COR-L47 (cell line): ENCODE measurements around the gene RAD51B.

Experiments
- DNase-seq: peaks from one replicate; lab custom pipeline; 2025; lab: John Stamatoyannopoulos, UW

RAD51B gene

GRCh38 chr14:68672609-68673285 lies 853.2 kb downstream of the RAD51B start:
- no peak for DNase-seq

- DNase-seq, result no peak
Measured at GRCh38 chr14:68673464-68673863, 853.9 kb downstream of the RAD51B start.

- DNase-seq, result no peak
Measured at GRCh38 chr14:68674538-68675232, 855.1 kb downstream of the RAD51B start.

- no peak for DNase-seq
Measured at GRCh38 chr14:68675233-68675577, 855.6 kb downstream of the RAD51B start.

- DNase-seq, result peak; percentile 85
Measured at GRCh38 chr14:68676511-68676943, 856.9 kb downstream of the RAD51B start.

GRCh38 chr14:68677476-68677875 lies 857.9 kb downstream of the RAD51B start:
- DNase-seq, result no peak

GRCh38 chr14:68677901-68678300 lies 858.3 kb downstream of the RAD51B start:
- DNase-seq, result no peak

GRCh38 chr14:68678471-68678870 lies 858.9 kb downstream of the RAD51B start:
- DNase-seq, result no peak

GRCh38 chr14:68679301-68679700 lies 859.7 kb downstream of the RAD51B start:
- DNase-seq, result no peak

GRCh38 chr14:68679746-68680467 lies 860.3 kb downstream of the RAD51B start:
- no peak for DNase-seq

GRCh38 chr14:68680541-68681051 lies 861.0 kb downstream of the RAD51B start:
- no peak for DNase-seq

GRCh38 chr14:68681256-68682011 lies 861.9 kb downstream of the RAD51B start:
- DNase-seq, result no peak

- no peak for DNase-seq
Measured at GRCh38 chr14:68682166-68683103, 862.9 kb downstream of the RAD51B start.

GRCh38 chr14:68683326-68683725 lies 863.7 kb downstream of the RAD51B start:
- DNase-seq, result no peak

- DNase-seq, result no peak
Measured at GRCh38 chr14:68684466-68685418, 865.2 kb downstream of the RAD51B start.

- no peak for DNase-seq
Measured at GRCh38 chr14:68685419-68686204, 866.0 kb downstream of the RAD51B start.

GRCh38 chr14:68686205-68686465 lies 866.6 kb downstream of the RAD51B start:
- no peak for DNase-seq

- DNase-seq, result no peak
Measured at GRCh38 chr14:68686724-68687123, 867.1 kb downstream of the RAD51B start.

- no peak for DNase-seq
Measured at GRCh38 chr14:68687746-68688145, 868.2 kb downstream of the RAD51B start.
